Omental fat pad (tissue), 4 donors: ENCODE results near the gene SLC15A3. TPM values are rescaled to one million over a fixed set of nuclear protein-coding genes. Genes with fewer than 3 reads are reported as not detected.

ENCODE experiments used
- ATAC-seq: fragments of 150-250 bp; one replicate; pipeline ENCODE4 v1.9.1; 2016; ENCODE audit warnings: mild to moderate bottlenecking, moderate library complexity; ENCODE audit not compliant: low FRiP score
- DNase-seq: peaks from one replicate; pipeline ENCODE4 v3.0.0-alpha.2; 2019; ENCODE audit warnings: low spot score
- CTCF ChIP-seq, 3 donors: fragments of 450-650 bp; IDR thresholded peaks; one replicate each; pipeline ENCODE4 v1.5.1; 2016 to 2017; ENCODE audit warnings: antibody characterized with exemption in 3 of 3, mild to moderate bottlenecking in 3 of 3, moderate library complexity in 2 of 3
- total RNA-seq, 4 donors: library from RNA; depleted of rRNA; stranded (reverse); fragments of >200 nt; gene quantifications; one replicate each; pipeline ENCODE4 v1.1.0, GENCODE V29; 2016

The SLC15A3 gene
- total RNA-seq, 4 donors from 2014 or later: 17.6 to 56.0 (median 32.3) TPM

DNA sequence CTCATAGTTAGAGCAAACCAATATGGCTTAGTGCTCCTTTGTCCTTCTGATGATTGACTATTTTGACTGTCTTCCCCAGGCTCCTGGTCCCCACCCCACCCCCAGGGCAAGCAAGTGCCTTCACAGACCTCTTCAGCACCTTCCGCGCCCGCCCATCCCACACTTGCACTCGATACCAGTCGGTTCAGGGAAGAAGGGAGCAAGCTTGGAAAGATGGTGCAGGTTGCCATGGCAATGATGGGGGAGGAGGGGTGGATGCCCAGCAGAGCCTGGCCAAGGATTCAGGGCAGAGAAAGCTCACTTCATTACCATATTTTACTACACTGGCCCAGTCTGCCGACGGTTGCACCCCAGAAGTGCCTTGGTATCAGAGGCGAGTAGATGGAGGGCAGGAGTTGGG, 25.5 kb downstream of the SLC15A3 start:
- DNase-seq (no peak), ATAC-seq (no peak)
- no peak for TF ChIP-seq CTCF (IDR thresholded peaks at IDR 0.05)

DNA sequence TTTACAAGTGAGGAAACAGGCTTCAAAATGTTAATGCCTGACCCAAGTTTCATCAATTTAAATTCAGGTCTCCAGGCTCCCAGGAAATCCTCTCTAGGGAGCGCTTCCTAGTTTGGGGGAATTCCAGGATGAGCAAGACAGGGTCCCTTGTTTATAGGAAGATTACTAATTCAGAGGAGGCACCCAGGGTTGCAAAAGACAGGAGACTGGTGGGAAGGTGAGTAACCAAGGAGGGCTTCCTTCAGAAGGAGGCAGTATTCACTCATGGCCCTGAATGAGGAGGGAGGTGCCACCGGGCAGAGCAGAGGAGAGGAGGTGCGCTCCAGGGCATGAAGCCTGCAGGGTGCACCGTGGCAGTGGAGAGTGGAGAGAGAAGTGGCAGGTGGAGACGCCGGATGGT, 26.1 kb downstream of the SLC15A3 start:
- ATAC-seq: peak; percentile 44
- no peak for TF ChIP-seq CTCF (IDR thresholded peaks at IDR 0.05)
- DNase-seq: no peak

GRCh38 chr11:60924906-60925853, 26.8 kb downstream of the SLC15A3 start:
- no peak for TF ChIP-seq CTCF (IDR thresholded peaks at IDR 0.05)
- DNase-seq: no peak
- no peak for ATAC-seq

GRCh38 chr11:60924110-60924905, 27.7 kb downstream of the SLC15A3 start, which contains the start of gene TMEM132A:
Gene TMEM132A, plus strand, starts transcription at chr11:60924460. Its CDS starts 174 bp downstream, at chr11:60924634.
- no peak for TF ChIP-seq CTCF (IDR thresholded peaks at IDR 0.05)
- no peak for DNase-seq
- peak; percentile 52 for ATAC-seq

- DNase-seq (no peak), ATAC-seq (peak; percentile 13)
- TF ChIP-seq CTCF (IDR thresholded peaks at IDR 0.05): no peak
Observed at GRCh38 chr11:60923800-60924109, 28.2 kb downstream of the SLC15A3 start.

DNA sequence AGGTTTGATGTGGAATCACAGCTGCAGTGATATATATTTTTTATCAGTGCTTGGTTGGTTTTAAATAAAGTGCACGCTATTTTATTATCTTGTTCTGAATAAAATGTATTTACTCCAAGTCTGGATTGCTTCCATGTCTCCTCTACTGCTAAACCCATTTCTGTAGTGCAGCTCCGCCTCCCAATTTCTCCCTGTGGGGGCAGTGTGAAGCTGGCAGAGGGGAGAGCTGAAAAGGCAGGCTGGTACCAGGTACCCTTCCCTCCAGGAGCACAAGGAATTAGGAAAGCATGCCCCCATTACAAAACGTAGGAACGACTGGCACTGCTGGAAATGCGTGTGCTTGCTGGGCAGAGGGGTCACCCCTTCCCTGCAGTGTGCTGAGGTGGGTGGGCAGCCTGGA, 28.6 kb downstream of the SLC15A3 start:
- ATAC-seq (no peak), DNase-seq (no peak)
- TF ChIP-seq CTCF (IDR thresholded peaks at IDR 0.05): no peak
